GM12874 (cell line): ENCODE measurements around the gene GLB1L.

Experiments used
- TF ChIP-seq, protein P1 (sequence below): IDR thresholded peaks from 2 replicates; pipeline ENCODE4 v1.5.1; 2011; ENCODE audit warnings: low read depth, mild to moderate bottlenecking, control low read depth, low read length, moderate library complexity; ENCODE audit not compliant: insufficient read depth

GLB1L gene

DNA sequence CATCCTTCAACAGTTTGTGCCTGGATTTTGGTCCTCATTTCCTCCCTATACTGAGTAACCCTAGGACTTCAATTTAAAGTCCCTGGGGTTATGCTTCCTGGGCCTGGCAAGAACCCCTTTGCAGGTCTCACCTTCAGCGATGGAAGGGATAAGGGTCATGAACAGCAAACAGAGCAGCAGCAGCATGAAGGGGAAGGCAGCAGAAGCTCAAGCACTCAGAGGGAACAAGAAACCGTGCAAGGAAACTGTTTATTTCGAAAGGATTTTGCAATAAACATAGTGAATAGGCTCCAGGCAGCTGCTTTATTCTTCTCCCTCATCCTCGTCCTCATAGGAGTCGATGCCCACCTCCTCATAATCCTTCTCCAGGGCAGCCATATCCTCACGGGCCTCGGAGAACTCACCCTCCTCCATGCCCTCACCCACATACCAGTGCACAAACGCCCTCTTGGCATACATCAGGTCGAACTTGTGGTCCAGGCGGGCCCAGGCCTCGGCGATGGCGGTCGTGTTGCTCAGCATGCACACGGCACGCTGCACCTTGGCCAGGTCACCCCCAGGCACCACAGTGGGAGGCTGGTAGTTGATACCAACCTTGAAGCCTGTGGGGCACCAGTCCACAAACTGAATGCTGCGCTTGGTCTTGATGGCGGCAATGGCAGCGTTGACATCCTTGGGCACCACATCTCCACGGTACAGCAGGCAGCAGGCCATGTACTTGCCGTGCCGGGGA, 5.0 kb upstream of the GLB1L start:
- TF ChIP-seq, protein P1, sequence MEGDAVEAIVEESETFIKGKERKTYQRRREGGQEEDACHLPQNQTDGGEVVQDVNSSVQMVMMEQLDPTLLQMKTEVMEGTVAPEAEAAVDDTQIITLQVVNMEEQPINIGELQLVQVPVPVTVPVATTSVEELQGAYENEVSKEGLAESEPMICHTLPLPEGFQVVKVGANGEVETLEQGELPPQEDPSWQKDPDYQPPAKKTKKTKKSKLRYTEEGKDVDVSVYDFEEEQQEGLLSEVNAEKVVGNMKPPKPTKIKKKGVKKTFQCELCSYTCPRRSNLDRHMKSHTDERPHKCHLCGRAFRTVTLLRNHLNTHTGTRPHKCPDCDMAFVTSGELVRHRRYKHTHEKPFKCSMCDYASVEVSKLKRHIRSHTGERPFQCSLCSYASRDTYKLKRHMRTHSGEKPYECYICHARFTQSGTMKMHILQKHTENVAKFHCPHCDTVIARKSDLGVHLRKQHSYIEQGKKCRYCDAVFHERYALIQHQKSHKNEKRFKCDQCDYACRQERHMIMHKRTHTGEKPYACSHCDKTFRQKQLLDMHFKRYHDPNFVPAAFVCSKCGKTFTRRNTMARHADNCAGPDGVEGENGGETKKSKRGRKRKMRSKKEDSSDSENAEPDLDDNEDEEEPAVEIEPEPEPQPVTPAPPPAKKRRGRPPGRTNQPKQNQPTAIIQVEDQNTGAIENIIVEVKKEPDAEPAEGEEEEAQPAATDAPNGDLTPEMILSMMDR: no peak

DNA sequence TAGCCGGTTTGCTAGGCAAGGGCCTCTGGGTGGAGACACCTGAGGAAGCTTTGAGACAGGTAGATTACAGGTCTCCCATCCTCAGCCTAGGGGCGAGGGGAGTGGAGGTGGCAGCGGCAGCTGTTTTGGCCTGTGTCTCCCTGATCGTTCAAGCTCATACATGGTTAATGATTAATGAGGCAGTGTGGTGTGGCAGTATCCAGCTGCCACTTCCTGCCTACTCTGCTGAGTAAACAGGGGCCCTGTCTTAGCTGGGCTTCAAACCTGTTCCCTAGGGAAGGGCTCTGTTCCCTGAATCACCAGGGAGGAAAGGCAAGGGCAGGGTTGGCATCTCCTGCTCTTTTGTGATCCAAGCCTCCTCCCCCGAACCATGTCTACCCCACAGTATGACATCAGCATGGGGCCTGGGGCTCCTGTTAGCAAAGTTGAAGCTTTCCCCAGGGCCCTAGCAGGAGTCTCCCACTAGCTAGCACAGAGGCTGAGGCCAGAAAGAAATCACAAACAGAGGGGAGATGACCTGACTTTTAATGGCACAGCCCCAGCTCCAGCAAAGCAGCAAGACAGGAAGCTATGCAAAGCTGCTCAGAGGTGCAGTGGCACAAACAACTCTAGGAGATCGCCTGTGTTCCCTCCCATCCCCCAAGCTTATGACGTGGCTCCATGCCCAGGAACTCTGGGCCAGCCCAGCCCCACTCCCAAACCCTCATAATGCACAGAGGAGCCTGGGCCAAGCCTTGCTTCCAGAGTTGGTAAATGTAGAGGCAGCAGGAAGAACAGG, 4.1 kb upstream of the GLB1L start:
- TF ChIP-seq, protein P1: no peak

DNA sequence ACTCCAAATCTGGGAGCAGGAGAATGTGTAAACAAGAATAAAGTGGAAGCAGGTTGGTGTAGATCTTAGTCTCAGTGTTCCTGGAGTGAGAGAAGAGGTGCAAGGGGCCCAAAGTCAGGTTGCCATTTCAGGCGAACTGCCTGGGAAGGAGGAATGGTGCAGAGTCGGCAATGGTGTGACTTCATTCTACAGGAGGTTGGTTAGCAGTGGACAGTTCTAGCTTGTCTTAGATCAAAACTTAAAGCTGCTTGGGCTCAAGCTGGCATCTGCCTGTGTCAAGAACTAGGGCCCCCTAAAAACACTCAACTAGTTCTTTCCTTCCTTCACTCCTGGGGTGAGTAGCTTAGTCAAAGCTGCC, 3.6 kb upstream of the GLB1L start:
- TF ChIP-seq, protein P1: no peak

DNA sequence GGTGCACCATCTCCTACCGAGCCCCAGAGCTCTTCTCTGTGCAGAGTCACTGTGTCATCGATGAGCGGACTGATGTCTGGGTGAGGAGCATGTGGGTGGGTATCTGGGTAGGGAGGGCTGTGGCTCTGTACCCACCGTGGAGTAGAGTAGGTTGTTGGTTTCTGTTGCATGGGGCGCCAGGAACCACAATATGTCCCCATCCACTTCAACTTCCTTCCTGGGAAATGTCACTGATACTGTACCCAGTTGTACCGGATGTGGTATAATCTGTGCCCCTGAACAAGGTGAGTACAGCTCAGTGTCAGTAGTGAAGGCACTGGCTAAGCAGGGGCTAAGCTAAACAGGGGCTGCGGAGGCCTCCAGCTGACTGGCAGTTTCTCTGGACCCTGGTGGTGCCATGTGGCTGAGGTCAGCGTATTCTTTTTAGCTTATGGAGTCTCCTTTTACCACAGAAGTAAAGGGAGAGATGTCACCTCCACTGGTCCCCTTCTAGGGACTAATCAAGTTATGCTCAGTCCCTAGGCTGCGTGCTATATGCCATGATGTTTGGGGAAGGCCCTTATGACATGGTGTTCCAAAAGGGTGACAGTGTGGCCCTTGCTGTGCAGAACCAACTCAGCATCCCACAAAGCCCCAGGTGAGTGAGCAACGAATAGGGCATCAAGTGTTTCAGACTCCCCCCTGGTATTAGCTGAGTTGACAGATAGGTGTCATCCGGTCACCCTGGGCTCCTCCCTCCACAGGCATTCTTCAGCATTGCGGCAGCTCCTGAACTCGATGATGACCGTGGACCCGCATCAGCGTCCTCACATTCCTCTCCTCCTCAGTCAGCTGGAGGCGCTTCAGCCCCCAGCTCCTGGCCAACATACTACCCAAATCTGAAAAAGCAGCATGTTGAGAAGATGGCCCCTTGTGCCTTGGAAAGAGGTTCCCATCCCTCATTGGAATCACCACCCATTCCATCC, 2.7 kb upstream of the GLB1L start:
- TF ChIP-seq, protein P1: no peak

DNA sequence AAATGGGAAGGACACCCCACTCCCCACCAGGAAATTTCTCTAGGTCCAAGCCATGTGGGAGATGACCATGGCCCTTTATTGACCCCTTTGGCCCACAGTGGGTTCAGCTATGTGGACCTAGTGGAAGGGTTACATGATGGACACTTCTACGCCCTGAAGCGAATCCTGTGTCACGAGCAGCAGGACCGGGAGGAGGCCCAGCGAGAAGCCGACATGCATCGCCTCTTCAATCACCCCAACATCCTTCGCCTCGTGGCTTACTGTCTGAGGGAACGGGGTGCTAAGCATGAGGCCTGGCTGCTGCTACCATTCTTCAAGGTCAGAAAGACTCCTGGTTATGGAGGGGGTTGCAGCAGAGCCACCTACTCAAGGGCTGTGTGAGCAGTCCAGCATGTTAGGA, 1.3 kb upstream of the GLB1L start:
- TF ChIP-seq, protein P1: no peak

DNA sequence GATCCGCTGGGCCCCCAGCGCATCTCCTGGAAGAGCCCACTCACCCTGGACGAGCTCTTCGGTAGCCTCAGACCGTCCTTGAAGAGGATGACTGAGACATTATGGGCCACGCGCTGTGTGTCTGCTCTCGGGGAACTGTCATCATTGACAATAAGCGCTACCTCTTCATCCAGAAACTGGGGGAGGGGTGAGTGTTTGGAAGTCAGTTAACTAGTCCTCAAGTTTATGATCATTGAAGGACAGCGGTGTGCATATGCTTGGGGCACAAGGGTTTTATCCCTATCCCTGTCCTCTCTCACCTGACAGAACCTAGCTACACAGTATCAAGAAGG, 621 bp upstream of the GLB1L start:
- TF ChIP-seq, protein P1: no peak

DNA sequence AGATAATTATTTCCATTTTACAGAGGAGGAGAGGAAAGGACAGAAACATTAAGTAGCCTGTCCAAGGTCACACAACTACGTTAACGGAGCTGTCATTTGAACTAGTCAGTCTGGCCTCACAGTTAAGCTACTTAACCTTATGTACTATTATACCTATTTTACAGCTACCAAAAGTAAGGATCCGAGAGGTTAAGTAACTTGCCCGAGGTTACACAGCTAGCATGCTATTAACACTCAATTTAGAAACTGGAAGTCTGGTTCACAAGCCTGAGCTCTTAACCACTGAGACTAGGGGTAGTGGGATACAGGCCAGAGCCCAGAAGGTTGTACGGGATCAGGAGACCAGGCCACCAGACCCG, 476 bp downstream of the GLB1L start:
- TF ChIP-seq, protein P1: no peak
